C4-2B (cell line): ENCODE results near the gene STEAP1B.
"Not testable (repeated sequence)": the region's sequence is repeated elsewhere in the genome, so short reads cannot be mapped to it uniquely, and the experiment has no call there.

Experiments used
- ZFX ChIP-seq: fragments of 450-650 bp; IDR thresholded peaks from 2 replicates; pipeline ENCODE4 v1.6.1; 2017
- TF ChIP-seq, protein P1 (sequence below): fragments of 450-650 bp; conservative IDR thresholded peaks from 2 replicates; pipeline ENCODE4 v1.5.1; 2017; ENCODE audit warnings: mild to moderate bottlenecking

DNA sequence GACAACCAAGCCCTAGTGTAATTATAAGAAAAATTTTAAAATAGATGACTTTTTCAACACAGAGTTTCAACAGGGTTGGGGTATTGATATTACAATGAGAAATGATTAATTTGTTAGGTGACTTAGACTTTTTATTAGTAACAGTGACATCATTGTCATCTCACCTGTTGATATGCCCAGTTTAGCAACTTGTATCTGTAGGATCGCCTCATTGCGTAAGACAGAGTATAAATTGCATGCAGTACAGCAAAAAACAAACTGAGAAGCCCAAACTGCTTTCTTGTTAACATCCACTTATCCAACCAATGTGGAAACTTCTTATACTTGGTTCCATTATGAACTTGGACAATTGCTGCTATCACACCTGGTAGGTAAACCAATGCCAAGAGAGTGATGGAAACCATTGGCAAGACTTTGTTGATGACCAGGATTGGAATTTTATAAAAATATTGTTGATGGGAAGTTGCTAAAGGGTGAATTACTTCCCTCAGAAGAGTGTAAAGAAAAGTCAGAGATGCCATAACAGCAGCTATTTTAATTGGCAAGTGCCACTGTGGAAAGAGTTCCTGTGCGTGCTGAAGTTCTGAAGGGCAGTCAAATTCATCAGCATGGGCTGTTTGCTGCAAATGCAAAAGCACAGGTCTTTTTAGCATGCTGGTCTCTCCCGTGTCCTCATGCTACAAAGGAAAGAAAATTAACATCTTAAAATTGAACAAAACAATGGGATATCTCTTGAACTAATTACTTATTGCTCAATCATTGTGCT lies 6.6 kb downstream of the STEAP1B start:
- TF ChIP-seq, protein P1, sequence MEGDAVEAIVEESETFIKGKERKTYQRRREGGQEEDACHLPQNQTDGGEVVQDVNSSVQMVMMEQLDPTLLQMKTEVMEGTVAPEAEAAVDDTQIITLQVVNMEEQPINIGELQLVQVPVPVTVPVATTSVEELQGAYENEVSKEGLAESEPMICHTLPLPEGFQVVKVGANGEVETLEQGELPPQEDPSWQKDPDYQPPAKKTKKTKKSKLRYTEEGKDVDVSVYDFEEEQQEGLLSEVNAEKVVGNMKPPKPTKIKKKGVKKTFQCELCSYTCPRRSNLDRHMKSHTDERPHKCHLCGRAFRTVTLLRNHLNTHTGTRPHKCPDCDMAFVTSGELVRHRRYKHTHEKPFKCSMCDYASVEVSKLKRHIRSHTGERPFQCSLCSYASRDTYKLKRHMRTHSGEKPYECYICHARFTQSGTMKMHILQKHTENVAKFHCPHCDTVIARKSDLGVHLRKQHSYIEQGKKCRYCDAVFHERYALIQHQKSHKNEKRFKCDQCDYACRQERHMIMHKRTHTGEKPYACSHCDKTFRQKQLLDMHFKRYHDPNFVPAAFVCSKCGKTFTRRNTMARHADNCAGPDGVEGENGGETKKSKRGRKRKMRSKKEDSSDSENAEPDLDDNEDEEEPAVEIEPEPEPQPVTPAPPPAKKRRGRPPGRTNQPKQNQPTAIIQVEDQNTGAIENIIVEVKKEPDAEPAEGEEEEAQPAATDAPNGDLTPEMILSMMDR: not testable (repeated sequence)
- TF ChIP-seq ZFX: not testable (repeated sequence)
